IMR-90 (cell line): ENCODE results near the gene SRSF4. TPM values are rescaled to one million over a fixed set of nuclear protein-coding genes. Genes with fewer than 3 reads are reported as not detected.

ENCODE experiments used
- microRNA-seq, 2 experiments: library from miRNA; stranded (forward) in 1 of 2; unstranded in 1 of 2; fragments of 10-50 nt in 1 of 2; fragments of <30 nt in 1 of 2; gene quantifications in 1 of 2; microRNA quantifications in 1 of 2; one replicate each; pipeline versions ENCODE3 to v1.1.0; 2013 to 2020; ENCODE audit not compliant: insufficient read depth in 1 of 2, insufficient read length in 1 of 2, unreplicated experiment in 1 of 2
- polyA plus RNA-seq, 3 experiments: library from polyadenylated mRNA; depleted of rRNA; stranded (reverse); fragments of >200 nt; gene quantifications; 2 replicates each; pipeline ENCODE4 v1.2.3, GENCODE V29; 2012; ENCODE audit warnings: low replicate concordance in 1 of 3
- small RNA-seq, 5 experiments: library from RNA; depleted of rRNA; stranded (forward); fragments of <200 nt; gene quantifications; one replicate each; pipeline ENCODE3, GENCODE V24; 2012
- total RNA-seq: library from RNA; depleted of rRNA; stranded (reverse); fragments of >200 nt; gene quantifications from 2 replicates; pipeline ENCODE4 v1.2.3, GENCODE V29; 2012; rRNA removed

SRSF4 gene
- total and polyA plus RNA-seq, 2 of the 4 experiments (the other 2 are of a cell fraction) = 20.8 to 48.5 TPM

Small RNA genes within 50 kb of the gene (microRNA-seq; reads per million reads assigned to microRNA genes)
- gene RF02271 (ENCODE audit: insufficient read depth, insufficient read length) = not detected

Small RNA genes within 50 kb of the gene (small RNA-seq; reads per million reads assigned to genes)
- 0 reads per million in 5 experiments for gene RF02271

Other genes with a start within 250 kb of the SRSF4 start
- 4.2 and 4.8 TPM in 2 replicates for gene TMEM200B, start 58.0 kb downstream of the SRSF4 start, total RNA-seq
- gene TMEM200B, start 58.0 kb downstream of the SRSF4 start, polyA plus RNA-seq (2012; rRNA removed) = 4.6 and 6.2 TPM in 2 replicates
- 19.2 and 20.3 TPM in 2 replicates for gene MECR, start 49.0 kb upstream of the SRSF4 start, total RNA-seq
- gene MECR, start 49.0 kb upstream of the SRSF4 start, polyA plus RNA-seq (2012; rRNA removed) = 24.8 and 38.1 TPM in 2 replicates
- gene PTPRU, start 54.6 kb upstream of the SRSF4 start, total RNA-seq = 5.0 and 7.0 TPM in 2 replicates
- 10.7 and 10.8 TPM in 2 replicates for gene PTPRU, start 54.6 kb upstream of the SRSF4 start, polyA plus RNA-seq (2012; rRNA removed)